Heart right ventricle (tissue), 16 donors: ENCODE data around the gene VGLL4. TPM values are rescaled to one million over a fixed set of nuclear protein-coding genes. Genes with fewer than 3 reads are reported as not detected.
"Not testable (repeated sequence)": the region's sequence is repeated elsewhere in the genome, so short reads cannot be mapped to it uniquely, and the experiment has no call there.

Source experiments
- ATAC-seq, 8 donors: fragments of 200-7000 bp; cut with Tn5 transposase; one replicate each; pipeline ENCODE4 v1.9.1; 2020; ENCODE audit warnings: mild to moderate bottlenecking in 8 of 8, moderate library complexity in 8 of 8, moderate number of reproducible peaks in 1 of 8
- DNase-seq, 2 donors: peaks; one replicate each; pipeline ENCODE4 v3.0.0-alpha.2; 2020
- H3K27ac ChIP-seq, 10 donors: fragments of 200-600 bp; sonication (generic) in 2 of 10; one replicate each; pipeline versions ENCODE4 v1.5.0 to v1.8.0; 2020 to 2022; ENCODE audit warnings: mild to moderate bottlenecking in 3 of 10
- H3K27me3 ChIP-seq, 7 donors: fragments of 200-600 bp; one replicate each; pipeline ENCODE4 v1.8.0; 2021 to 2022; ENCODE audit warnings: mild to moderate bottlenecking in 2 of 7
- H3K36me3 ChIP-seq, 9 donors: fragments of 200-600 bp; sonication (generic) in 1 of 9; one replicate each; pipeline versions ENCODE4 v1.5.0 to v1.8.0; 2020 to 2022; ENCODE audit warnings: mild to moderate bottlenecking in 2 of 9
- H3K4me1 ChIP-seq, 9 donors: fragments of 200-600 bp; sonication (generic) in 1 of 9; one replicate each; pipeline versions ENCODE4 v1.5.0 to v1.8.0; 2020 to 2022; ENCODE audit warnings: mild to moderate bottlenecking in 4 of 9
- H3K4me3 ChIP-seq, 10 donors: fragments of 200-600 bp; sonication (generic) in 2 of 10; one replicate each; pipeline versions ENCODE4 v1.5.0 to v1.8.0; 2020 to 2022; ENCODE audit warnings: mild to moderate bottlenecking in 7 of 10, moderate library complexity in 2 of 10
- H3K9me3 ChIP-seq, 11 donors: fragments of 200-600 bp in 10 of 11; sonication (generic) in 2 of 11; one replicate each; pipeline versions ENCODE4 v1.5.0 to v1.8.0; 2013 to 2022; ENCODE audit warnings: mild to moderate bottlenecking in 2 of 11, control low read depth in 1 of 11, moderate library complexity in 1 of 11
- CTCF ChIP-seq, 9 donors: fragments of 200-600 bp; sonication (generic) in 2 of 9; IDR thresholded peaks; one replicate each; pipeline versions ENCODE4 v1.5.0 to v1.8.0; 2021 to 2022; ENCODE audit warnings: antibody characterized with exemption in 9 of 9, mild to moderate bottlenecking in 5 of 9, moderate library complexity in 1 of 9
- WGBS, 2 donors: extraction: QIAGEN DNeasy Blood & Tissue Kit; methylation state at CpG; one replicate each; pipeline ENCODE4 v1.1.7; 2013; ENCODE audit warnings: inconsistent platforms in 1 of 2; 5-methylcytosine and 5-hydroxymethylcytosine counted together
- intact Hi-C, 10 donors: fragments of 100-400 bp; cut with DNase I; formaldehyde crosslinking; loops; one replicate each; pipeline versions ENCODE4 v1.11.1 to v1.14.2; 2022
- polyA plus RNA-seq, 2 donors: library from polyadenylated mRNA; stranded (reverse); fragments of 200-250 nt; gene quantifications; one replicate each; pipeline ENCODE4 v1.2.3, GENCODE V29; 2013
- total RNA-seq, 10 donors: library from RNA; stranded (reverse); fragmentation: NEBNext Ultra II Directional in 3 of 10; extraction: Animal tissue kit (Norgen Biotek cat#: 25700) in 3 of 10; gene quantifications; one replicate each; pipeline versions ENCODE4 v1.2.1 to v1.2.4, GENCODE V29; 2021 to 2023
- donor health status: Arrhythmogenic right ventricular cardiomyopathy.
- donor health status: ischemic (EF 13 %, LVEDD 7.1; RV severe dilation, severe dysfunction).
- donor health status: healthy with polysubstance abuse.
- donor health status: DM: no; HTN: yes; CAD: no.
- donor health status: DM: no; HTN: no; CAD: no.
- donor health status: ischemic (EF 25% LVEDD 6.9; RV normal size, moderate dysfunction).
- donor health status: ischemic (EF 25% LVEDD 5.7; RV mildly dilated, moderate dysfunction).
- donor health status: healthy.
- donor health status: DM: yes; HTN: yes; CAD: no.
- donor health status: Ischemic cardiomyopathy.
- donor health status: ischemic (EF 35%, LVEDD 5.7; RV mildly dilated, moderate dysfunction).
- donor health status: nonischemic (EF 11% LVEDD 7.7; RV severe dilation, severe dysfunction).
- donor health status: DM: yes; HTN: yes; CAD: no.
- donor health status: PGD.
- donor health status: ischemic (EF 29% LVEDD 5.4; RV normal size, mild dysfunction).
- donor health status: nonischemic (EF 23%, LVEDD 6.1; RV moderate dilation, normal function).

VGLL4 gene
- total and polyA plus RNA-seq, 12 donors: 14.5 to 46.1 (median 29.6) TPM

- H3K27ac ChIP-seq: peak overlapping the region; percentile 58 to 90 (median 83)
- ATAC-seq (peak; percentile 75 to 92 (median 84)), DNase-seq (peak; percentile 56 to 63)
- peaks cover 0 to 24% (median 0%) of the 10 kb centered on the region in 9 donors for H3K36me3 ChIP-seq
- H3K9me3 ChIP-seq: no peaks in the 10 kb centered on the region
- peak overlapping the region in 2 of 10 donors; percentile 1 to 22 for H3K4me3 ChIP-seq
- H3K4me1 ChIP-seq: peaks cover 10 to 95% (median 78%) of the 10 kb centered on the region in 9 donors
- H3K27me3 ChIP-seq: no peaks in the 10 kb centered on the region
- TF ChIP-seq CTCF (IDR thresholded peaks at IDR 0.05): no peak
- WGBS, 2 donors: 23 to 34% methylated on average over 18 of the region's 18 CpGs
- intact Hi-C loops: loop anchor here in 6 of 10 donors (5.0 kb wide), 2 partner anchors 37 to 42 kb away; partner anchors contain the start of gene VGLL4 (in 3 of the 6)
Measured at GRCh38 chr3:11600501-11601282, 43.0 kb downstream of the VGLL4 start.

- intact Hi-C loops: no loop called here
- no peak overlapping the region for H3K4me3 ChIP-seq
- no peaks in the 10 kb centered on the region for H3K27me3 ChIP-seq
- peaks cover 0 to 30% (median 0%) of the 10 kb centered on the region in 9 donors for H3K36me3 ChIP-seq
- ATAC-seq (peak in 2 of 8 donors; percentile 16 to 43), DNase-seq (peak in 1 of 2 donors; percentile 50)
- peaks cover 26 to 86% (median 66%) of the 10 kb centered on the region in 9 donors for H3K4me1 ChIP-seq
- 21 to 45% methylated on average over 7 of the region's 7 CpGs for WGBS, 2 donors
- no peak for TF ChIP-seq CTCF (IDR thresholded peaks at IDR 0.05)
- no peaks in the 10 kb centered on the region for H3K9me3 ChIP-seq
- H3K27ac ChIP-seq: peak overlapping the region in 5 of 10 donors; percentile 32 to 87 (median 40)
Measured at GRCh38 chr3:11596387-11596786, 47.3 kb downstream of the VGLL4 start.

GRCh38 chr3:11595024-11595423 is 48.7 kb downstream of the VGLL4 start:
- H3K9me3 ChIP-seq, H3K4me3 ChIP-seq, DNase-seq, H3K27ac ChIP-seq, ATAC-seq, H3K27me3 ChIP-seq, intact Hi-C loops: not testable (repeated sequence)
- Histone ChIP-seq H3K4me1 (peaks cover 24 to 84% (median 65%) of the 10 kb centered on the region in 9 donors), H3K36me3 (peaks cover 0 to 17% (median 0%) of the 10 kb centered on the region in 9 donors)
- 96 to 100% methylated on average over 5 of the region's 5 CpGs for WGBS, 2 donors

GRCh38 chr3:11593318-11594034 is 50.2 kb downstream of the VGLL4 start:
- Histone ChIP-seq H3K27me3 (no peaks in the 10 kb centered on the region), H3K36me3 (peaks cover 0 to 13% (median 0%) of the 10 kb centered on the region in 9 donors), H3K4me3 (no peak overlapping the region), H3K9me3 (no peaks in the 10 kb centered on the region), H3K4me1 (peaks cover 34 to 86% (median 70%) of the 10 kb centered on the region in 9 donors), H3K27ac (peak overlapping the region; percentile 37 to 86 (median 78))
- intact Hi-C loops: loop anchor here in 1 of 10 donors (5.0 kb wide), 1 partner anchor 49 kb away; the partner anchor contains the start of gene VGLL4
- DNase-seq (no peak), ATAC-seq (no peak)
- no peak for TF ChIP-seq CTCF (IDR thresholded peaks at IDR 0.05)
- 47 to 50% methylated on average over 10 of the region's 10 CpGs for WGBS, 2 donors
